ENCODE results near the gene FAM114A2. TPM values are rescaled to one million over a fixed set of nuclear protein-coding genes. Genes with fewer than 3 reads are reported as not detected.

FAM114A2 gene
- total and polyA plus RNA-seq, 8 donors = 33.4 to 37.7 (median 35.3) TPM

DNA sequence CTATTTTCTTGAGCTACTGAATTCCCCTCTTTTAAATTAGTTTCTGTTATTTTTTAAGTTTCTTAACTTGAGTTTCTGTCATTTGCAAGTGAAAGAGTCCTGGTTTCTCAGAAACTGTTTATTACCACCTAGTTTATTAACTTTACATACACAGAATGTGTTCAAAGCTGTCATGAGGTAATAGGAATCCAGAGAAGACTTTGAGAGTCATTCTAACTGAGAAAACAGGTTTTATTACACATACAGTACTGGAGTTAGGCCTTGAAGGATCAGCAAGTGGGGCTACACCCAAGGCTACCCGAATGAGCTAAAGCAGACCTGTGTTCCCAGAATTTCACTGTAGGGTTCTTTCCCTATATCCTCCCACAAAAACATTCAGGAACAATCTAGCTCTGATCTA lies 33.1 kb downstream of the FAM114A2 start:
- Histone ChIP-seq H3K36me3 (peaks cover 0 to 25% of the 10 kb centered on the region in 2 donors), H3K27ac (no peak overlapping the region), H3K9me3 (no peaks in the 10 kb centered on the region), H3K4me1 (peaks cover 0 to 13% of the 10 kb centered on the region in 2 donors), H3K27me3 (no peaks in the 10 kb centered on the region), H3K4me3 (no peak overlapping the region)
- ATAC-seq = peak; percentile 37
- intact Hi-C loops (cut with DNase I) = no loop called here
- TF ChIP-seq, protein P1, sequence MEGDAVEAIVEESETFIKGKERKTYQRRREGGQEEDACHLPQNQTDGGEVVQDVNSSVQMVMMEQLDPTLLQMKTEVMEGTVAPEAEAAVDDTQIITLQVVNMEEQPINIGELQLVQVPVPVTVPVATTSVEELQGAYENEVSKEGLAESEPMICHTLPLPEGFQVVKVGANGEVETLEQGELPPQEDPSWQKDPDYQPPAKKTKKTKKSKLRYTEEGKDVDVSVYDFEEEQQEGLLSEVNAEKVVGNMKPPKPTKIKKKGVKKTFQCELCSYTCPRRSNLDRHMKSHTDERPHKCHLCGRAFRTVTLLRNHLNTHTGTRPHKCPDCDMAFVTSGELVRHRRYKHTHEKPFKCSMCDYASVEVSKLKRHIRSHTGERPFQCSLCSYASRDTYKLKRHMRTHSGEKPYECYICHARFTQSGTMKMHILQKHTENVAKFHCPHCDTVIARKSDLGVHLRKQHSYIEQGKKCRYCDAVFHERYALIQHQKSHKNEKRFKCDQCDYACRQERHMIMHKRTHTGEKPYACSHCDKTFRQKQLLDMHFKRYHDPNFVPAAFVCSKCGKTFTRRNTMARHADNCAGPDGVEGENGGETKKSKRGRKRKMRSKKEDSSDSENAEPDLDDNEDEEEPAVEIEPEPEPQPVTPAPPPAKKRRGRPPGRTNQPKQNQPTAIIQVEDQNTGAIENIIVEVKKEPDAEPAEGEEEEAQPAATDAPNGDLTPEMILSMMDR (IDR thresholded peaks at IDR 0.05) = no peak
- DNase-seq = no peak

- Histone ChIP-seq H3K4me3 (no peak overlapping the region), H3K4me1 (peaks cover 0 to 13% of the 10 kb centered on the region in 2 donors), H3K9me3 (no peaks in the 10 kb centered on the region), H3K27ac (peak overlapping the region; percentile 65 to 66), H3K27me3 (no peaks in the 10 kb centered on the region), H3K36me3 (peaks cover 0 to 30% of the 10 kb centered on the region in 2 donors)
- TF ChIP-seq, protein P1 (IDR thresholded peaks at IDR 0.05) = no peak
- intact Hi-C loops (cut with DNase I) = no loop called here
- ATAC-seq = peak; percentile 19
- no peak for DNase-seq
Measured at GRCh38 chr5:154002511-154003020, 36.1 kb downstream of the FAM114A2 start.

- no peaks in the 10 kb centered on the region for H3K27me3 ChIP-seq
- peaks cover 0 to 13% of the 10 kb centered on the region in 2 donors for H3K4me1 ChIP-seq
- DNase-seq (peak in 2 of 4 donors; percentile 73 to 87), ATAC-seq (peak; percentile 75)
- intact Hi-C loops (cut with DNase I) = no loop called here
- no peaks in the 10 kb centered on the region for H3K9me3 ChIP-seq
- H3K27ac ChIP-seq = peak overlapping the region; percentile 65 to 66
- TF ChIP-seq, protein P1 (IDR thresholded peaks at IDR 0.05) = no peak
- peaks cover 0 to 35% of the 10 kb centered on the region in 2 donors for H3K36me3 ChIP-seq
- no peak overlapping the region for H3K4me3 ChIP-seq
Measured at GRCh38 chr5:154002093-154002492, 36.6 kb downstream of the FAM114A2 start.

GRCh38 chr5:154000703-154001102 lies 38.0 kb downstream of the FAM114A2 start:
- TF ChIP-seq, protein P1 (IDR thresholded peaks at IDR 0.05) = no peak
- intact Hi-C loops (cut with DNase I) = no loop called here

DNA sequence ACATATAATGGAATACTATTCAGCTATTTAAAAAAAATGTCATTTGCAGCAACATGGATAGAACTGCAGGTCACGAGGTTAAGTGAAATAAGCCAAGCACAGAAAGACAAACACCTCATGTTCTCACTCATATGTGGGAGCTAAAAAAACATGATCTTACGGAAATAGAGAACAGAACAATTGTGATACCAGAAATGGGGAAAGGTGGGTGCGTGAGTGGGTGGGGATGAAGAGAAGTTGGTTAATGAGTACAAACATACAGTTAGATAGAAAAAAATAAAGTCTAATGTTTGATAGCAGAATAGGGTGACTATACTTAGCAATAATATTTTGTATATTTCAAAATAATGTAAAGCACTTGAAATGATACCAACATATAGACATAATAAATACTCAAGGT lies 38.7 kb downstream of the FAM114A2 start:
- Histone ChIP-seq H3K4me3 (no peak overlapping the region), H3K27ac (no peak overlapping the region), H3K4me1 (peaks cover 0 to 13% of the 10 kb centered on the region in 2 donors), H3K36me3 (peaks cover 0 to 46% of the 10 kb centered on the region in 2 donors), H3K27me3 (no peaks in the 10 kb centered on the region), H3K9me3 (no peaks in the 10 kb centered on the region)
- TF ChIP-seq, protein P1 (IDR thresholded peaks at IDR 0.05) = no peak
- DNase-seq (no peak), ATAC-seq (no peak)
- intact Hi-C loops (cut with DNase I) = no loop called here

More at GRCh38 chr5:154000703-154001102, 38.0 kb downstream of the FAM114A2 start:
- H3K4me1 ChIP-seq = peaks cover 0 to 13% of the 10 kb centered on the region in 2 donors
- no peaks in the 10 kb centered on the region for H3K9me3 ChIP-seq
- H3K4me3 ChIP-seq = no peak overlapping the region
- DNase-seq (no peak), ATAC-seq (no peak)
- H3K27me3 ChIP-seq = no peaks in the 10 kb centered on the region
- H3K27ac ChIP-seq = no peak overlapping the region
- H3K36me3 ChIP-seq = peaks cover 0 to 46% of the 10 kb centered on the region in 2 donors
